HG03575 (cell line): ENCODE measurements around the gene SLC35F3.
"Not testable (repeated sequence)": the region's sequence is repeated elsewhere in the genome, so short reads cannot be mapped to it uniquely, and the experiment has no call there.

Source experiments
- ATAC-seq: cut with Tn5 transposase; IDR thresholded peaks from one replicate; pipeline ENCODE4 v1.9.1; 2021; ENCODE audit not compliant: unreplicated experiment, insufficient number of reproducible peaks, low FRiP score; ENCODE audit errors: extremely low read depth

SLC35F3 gene

DNA sequence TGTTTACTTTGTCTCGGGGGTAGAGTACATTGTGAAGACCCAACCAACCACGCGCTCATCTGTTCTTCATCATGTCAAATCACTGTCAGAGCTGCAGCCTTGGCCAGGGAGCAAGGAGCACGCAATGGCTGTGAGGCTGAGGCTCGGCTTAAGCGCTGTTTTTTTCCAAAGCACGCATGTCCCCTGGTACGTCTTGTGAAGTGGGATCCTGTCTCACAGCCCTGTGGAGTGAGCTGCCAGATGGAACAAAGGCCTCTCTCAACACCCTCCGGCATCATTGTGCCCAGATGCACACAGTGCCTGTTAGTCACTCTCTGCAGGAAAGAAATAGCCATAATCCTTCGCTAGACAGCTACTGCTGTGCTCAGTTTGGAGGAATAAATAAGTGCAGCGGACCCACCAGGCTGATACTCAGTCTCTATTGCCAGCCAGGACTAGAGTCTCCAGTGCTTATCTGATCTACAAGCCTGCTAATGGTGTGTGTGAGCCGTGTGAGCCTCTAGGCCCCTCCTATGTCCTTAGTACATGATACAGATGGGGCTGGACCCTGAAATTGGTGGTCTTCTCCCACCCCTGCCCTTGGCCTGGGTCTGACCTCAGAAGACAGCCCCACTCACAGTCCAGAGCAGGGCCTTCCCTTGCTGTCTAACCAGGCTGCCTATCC, 377.5 kb downstream of the SLC35F3 start:
- no peak for ATAC-seq

DNA sequence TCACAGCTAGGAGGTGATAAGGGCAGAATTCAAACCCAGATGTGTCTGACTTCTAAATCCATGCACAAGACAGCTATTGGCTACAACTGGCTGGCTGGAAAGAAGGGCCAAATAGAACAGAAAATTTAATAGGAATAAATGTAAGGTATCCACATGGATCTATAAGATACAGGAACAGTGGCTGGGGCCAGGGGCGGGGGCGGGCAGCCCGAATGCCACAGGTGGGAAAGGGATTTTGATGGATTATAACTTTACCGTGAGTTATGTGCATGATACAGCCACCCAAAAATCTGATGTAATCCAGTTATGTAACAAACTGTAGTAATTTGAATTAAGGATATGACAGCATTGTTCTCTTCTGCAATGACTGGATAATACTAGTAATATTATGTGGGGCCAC, 381.7 kb downstream of the SLC35F3 start:
- ATAC-seq = no peak

DNA sequence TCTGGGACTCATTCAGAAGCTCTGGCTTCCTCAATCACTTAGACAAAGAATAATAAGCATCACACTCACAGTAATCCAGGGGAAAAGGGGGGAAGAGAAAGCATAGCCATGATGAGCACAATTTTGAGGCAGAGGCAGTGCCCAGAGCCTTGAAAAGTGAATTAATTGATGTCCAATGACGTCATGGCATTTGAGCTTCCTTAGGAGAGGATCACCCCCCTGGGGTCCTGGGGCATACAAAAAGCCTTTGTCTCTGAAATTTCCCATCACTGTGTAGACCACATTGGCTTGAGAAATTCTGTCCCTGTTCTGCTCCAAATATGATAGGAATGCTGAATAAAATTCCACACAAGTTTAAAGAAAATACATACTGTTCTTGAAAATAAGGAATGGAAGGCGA, 384.5 kb downstream of the SLC35F3 start:
- ATAC-seq = no peak

DNA sequence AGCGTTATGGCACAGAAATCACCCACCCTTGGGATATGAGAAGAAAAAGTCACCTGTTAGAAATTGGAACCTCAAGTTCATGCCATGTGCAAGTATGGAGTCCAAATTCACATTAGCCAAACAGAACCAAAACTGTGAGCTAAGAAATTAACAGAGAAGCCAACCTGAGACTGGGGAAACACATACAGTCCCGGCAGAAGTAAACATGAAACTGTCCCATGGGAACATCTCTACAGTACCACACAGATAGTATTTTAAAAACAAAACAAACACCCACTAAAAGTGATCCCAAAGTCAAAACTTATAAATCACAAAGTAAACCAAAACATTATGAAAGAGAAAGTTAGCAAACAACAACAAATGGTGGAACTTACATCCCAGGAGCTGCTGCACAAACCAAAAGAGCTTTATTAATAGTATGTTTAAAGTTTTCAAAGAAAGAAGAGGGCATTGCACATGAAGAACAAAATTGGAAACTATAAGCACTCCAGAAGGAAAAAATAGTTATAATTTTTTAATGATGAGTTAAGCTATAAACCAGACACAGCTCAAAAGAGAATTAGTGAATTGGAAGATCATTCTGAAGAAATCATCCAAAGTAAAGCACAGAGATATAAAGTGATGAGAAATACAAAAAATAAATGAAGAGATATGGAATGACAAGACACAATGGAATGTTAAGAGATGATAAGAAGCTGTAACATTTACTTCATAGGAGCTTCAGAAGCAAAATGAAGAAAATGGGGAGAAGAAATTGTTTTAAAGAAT, 385.2 kb downstream of the SLC35F3 start:
- no peak for ATAC-seq

DNA sequence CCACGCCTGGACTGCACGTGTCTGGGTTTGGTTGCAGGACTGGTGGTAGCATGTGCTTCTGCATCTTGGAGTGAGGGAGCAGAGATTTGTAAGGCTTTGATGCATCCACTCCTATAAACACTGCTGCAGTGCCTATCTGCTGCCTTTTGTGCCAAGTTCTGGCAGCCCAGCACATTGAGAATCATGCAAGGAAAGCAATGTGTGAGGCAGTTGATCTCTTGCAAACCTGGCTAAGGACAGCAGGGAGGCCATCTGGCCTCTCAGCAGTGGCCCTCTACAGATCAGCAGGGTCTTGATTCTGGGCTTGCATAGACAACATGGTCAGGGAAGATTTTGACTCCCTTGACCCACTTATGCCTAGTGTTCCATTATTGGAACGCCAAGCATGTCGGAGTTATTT, 387.5 kb downstream of the SLC35F3 start:
- ATAC-seq = no peak

DNA sequence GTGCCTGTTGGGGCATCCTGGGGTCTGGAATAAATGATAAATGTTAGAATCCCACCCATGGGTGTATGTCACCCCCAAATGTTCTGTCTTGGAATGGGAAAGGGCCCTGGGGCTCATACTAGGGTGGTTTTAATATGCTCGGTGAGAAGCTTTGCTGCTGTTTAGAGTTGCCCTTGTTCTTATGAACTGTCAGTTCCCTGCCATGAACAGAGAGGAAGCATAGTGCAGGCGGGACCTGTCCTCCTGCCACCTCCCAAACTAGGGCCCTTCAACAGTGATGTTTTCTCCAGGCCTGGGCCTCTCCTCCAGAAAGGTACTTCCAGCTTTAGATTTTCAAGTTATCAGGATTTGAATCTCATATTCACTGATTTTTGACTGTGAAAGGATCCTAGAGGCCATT, 388.1 kb downstream of the SLC35F3 start:
- no peak for ATAC-seq

DNA sequence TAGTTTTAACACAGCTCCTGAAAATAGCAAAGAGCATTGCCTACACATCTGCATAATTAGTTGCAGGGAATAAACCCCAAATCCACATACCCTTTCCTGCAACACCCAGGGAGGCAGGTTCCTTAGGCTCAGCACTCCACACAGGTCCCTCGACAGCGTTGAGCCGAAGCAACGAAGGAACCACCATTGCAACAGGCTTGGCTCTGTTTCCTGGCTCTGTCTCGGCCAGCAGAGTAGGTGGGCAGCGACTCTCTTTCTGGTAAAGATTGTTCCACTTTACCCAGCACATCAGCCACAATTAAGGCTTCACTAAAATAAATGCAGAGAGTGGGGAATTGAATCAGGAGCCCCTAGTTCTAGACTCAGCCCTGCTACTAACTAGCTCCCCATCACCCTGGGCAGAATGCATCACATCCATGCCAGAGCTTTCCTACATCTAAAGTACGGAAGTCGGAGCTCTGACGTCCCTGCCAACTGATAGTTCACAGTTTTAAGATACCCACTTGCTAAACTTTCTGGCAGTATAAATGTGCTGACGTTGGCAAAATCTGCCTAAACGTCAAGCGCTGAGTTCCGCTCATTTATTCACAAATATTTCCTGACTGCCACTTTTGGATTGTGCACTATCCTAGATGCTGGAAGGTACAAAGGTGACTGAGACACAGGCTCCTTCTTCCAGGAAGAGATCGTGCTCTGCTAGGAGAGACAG, 389.8 kb downstream of the SLC35F3 start:
- no peak for ATAC-seq

DNA sequence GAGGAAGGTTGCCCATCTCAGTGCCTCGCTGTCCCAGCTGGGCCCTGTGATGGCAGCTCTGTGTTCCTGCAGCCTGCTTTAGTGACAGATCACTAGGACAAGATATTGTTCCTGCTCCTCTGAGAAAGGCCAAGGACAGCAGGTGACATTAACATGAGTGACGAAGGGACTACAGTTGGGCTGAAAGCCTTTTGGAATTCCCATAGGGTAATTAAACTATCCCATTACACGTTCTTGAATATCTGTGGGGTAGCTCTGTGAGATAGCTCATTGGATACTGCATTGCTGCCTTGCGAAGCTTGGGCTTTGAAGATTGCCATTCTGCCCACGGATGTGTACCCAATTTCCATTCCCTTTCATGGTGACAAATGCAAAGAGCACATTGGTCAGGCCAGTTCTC, 390.6 kb downstream of the SLC35F3 start:
- no peak for ATAC-seq

DNA sequence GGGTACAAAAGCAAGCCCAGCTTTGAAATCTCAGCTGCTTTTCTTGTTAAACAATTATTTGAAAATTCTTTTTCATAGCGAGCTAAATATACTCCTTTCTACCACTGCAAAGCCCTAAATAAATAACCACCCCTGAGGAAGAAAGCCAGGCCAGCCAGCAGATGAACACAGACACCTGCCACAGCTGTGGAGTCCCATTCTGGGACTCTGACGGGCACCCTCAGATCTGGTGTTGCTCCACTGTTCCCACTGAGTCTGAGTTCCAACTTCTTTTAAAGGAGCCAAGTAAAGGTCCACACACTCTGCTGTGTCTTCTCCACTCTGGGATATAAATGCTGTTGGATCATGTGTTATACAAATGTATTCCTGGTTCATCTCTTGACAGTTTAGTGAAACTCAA, 391.1 kb downstream of the SLC35F3 start:
- ATAC-seq = no peak

DNA sequence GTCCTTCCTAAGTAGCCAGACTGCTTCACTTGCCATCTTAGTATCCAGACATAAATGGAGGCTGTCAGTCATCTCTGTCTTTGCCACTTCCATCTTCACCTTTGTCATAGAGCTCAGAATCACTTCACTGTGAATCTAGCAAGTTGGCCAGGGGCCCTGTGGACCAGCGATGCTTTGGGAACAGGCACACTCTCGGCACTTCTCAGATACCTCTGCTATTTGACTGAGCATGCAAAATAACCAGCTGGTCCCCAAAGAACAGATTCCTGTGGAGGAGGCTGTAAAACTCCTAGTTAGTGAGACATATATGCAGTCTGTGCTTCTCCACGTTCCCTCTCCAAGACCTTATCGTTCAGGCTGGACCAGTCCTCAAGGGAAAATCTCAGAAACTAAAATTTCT, 392.0 kb downstream of the SLC35F3 start:
- ATAC-seq = no peak

DNA sequence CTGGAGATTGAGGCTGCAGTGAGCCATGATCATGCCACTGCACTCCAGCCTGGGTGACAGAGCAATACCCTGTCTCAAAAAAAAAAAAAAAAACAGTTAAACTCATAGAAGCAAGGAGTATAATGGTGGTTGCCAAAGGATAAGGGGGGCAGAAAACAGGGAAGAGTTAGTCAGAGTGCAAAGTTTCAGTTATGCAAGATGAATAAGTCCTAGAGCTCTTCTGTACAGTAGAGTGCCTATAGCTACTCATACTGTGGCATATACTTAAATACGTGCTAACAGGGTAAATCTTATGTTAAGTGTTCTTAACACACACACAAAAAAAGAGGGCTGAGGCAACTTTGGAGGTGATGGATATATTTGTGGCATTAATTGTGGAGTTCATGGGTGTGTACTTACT, 393.2 kb downstream of the SLC35F3 start:
- ATAC-seq = no peak

DNA sequence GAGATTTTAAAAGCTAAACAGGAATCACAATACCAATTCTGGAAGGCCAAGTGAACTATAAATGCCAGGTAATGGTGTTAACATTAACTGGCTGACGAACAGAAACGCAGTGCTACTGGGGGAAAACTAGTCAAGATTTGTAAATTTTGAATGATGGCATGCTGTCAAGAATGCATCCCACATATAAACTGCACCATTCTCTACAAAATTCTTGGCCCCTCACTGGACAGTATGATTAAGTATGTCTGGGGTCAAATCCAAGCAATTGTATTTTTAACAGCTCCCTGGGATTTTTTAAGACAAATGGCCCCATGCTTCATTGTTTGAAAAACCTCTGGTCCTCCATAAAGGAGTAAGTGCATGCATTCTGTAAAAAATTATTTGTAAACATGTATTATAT, 395.6 kb downstream of the SLC35F3 start:
- ATAC-seq = no peak

DNA sequence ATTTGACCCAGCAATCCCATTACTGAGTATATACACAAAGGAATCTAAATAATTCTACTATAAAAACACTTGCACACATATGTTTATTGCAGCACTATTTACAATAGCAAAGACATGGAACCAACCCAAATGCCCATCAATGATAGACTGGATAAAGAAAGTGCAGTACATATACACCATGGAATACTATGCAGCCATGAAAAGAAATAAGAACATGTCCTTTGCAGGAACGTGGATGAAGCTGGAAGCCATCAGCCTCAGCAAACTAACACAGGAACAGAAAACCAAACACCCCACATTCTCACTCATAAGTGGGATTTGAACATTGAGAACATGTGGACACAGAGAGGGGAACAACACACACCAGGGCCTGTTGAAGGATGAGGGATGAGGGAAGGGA, 397.2 kb downstream of the SLC35F3 start:
- ATAC-seq = not testable (repeated sequence)

DNA sequence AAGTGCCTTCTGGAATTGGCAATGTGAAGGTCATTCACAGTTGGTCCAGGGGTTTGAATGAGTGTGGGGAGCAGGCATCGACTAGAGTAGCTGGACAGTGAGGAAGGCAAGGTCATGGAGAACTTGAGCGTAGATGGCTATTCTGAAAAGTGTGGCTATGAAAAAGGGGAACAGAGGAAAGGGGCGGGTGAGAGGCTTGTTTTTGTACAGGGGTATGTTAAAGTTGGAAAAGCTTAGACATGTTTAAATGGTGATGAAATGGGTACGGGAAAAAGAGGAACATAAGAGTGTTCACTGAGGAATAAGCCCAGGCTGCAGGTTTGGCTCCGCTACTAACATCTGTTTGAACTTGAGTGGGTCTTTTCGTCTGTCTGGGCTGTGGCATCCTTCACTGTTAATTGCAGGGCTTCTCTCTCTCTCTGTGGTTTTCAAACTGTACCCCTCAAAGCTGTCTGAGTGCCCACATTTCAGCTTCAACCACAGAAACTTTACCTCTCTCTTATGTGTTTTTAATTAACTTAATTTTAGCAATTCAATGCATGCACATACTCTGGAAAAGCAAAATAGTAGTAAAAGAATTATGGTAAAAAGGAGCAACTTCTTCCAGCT, 398.0 kb downstream of the SLC35F3 start:
- no peak for ATAC-seq

DNA sequence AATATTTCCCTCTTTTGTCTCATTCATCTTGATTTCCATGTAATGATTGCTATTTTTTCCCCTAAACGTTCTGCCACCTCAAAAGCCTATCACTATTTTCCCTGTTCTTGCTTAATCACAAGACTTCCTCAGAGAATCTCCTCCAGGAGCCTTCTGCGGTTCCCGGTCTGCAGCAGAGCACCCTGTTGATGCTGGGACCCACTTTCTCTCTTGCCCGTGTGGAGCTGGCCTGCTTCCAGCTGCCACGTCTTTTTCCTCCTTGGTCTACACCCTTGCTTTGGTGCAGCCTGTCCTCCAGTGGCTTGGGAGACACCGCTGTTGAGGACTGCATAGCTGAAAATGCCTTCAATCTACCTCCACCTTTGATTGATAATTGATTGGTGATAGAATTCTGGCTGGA, 398.8 kb downstream of the SLC35F3 start:
- ATAC-seq = no peak

DNA sequence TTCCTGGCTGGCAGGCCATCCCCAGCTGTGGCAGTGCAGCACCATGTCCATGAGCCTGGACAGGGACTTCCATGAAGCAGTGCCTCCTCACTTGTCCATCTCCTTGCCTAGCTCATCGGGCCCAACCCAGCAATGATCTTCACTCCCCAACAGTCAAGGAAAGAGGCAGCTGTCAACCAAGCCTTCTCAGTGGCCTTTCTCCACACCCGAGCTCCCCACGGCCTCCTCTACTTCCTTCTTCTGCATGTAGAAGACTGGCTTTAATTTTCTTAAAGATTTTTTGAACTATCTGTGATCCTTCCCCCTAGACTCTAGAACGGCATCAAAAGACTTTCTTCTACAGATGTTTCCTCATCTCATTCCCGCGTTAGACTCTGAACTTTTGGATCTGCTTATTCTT, 403.2 kb downstream of the SLC35F3 start:
- no peak for ATAC-seq

DNA sequence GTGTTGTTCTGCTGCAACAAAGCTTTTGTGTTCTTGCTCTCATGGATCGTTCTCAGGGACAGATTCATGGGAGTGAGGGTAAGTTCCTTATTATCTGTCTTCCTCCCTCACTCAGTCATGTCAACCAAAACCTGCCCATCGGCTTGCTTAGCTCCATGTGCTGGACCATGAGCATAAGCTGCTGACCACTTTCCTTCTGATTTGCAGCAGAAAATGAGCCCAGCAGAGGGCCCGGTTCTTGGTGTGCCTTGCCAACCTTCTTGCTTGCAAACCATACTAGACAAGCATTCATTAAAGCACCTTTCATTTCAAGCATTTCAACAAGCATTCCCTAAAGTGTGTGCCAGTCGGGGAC, 404.7 kb downstream of the SLC35F3 start:
- ATAC-seq = no peak

DNA sequence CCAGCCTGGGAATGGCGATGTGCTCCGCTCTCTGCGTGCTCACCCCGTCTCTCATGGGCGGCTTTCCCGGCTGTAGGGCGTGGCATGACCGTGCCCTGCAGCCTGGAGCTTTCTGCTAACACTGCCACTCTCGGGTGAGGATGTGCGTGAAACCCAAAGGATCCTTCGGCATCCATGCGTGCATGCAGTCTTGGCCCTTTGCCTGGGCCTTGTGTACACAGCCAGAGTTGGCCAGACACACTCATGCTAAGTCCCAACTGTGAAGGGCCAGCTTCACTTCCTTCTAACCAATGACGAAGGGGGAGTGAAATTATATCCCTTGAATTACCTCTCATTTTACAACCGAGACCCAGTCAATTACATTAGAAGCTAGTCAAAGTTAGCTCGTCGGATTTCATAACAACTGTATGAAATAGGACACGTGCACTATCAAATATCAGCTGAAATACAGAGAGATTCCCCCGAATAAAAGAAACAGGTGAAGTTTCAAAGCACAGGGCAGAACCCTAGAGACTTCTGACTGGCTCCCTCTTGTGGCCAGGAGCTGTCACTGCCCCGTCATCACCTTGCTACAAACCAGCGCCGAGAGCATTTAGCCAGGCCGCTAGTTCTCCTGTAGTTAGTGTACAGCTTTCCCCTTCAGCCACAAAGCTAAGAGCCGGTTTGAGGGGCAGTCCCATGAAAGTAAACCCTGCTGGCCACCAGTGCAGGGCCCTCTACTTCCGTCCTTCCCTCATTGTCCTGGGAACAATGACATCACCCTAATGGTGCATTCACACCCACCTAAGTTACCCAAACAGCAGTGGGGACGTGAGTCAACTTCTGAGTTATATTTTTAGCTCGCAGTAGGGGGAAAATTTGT, 405.4 kb downstream of the SLC35F3 start:
- ATAC-seq = no peak

DNA sequence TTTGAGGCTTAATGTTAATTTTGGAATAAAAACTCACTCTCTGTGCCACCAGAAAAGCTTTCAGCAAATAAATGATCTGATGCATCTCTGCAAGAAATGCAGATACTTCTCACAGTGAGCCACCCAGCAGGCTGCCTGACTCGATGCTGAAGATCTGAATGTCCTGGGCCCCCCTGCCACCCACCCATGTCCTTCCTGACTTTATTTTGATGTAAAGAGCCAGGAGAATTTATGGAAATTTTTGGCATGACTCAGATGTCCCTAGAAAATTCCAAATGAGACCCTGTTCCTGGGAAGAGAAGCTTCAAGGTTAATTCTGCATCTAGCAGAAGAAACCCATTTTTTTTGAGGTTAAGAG, 406.0 kb downstream of the SLC35F3 start:
- no peak for ATAC-seq
